ENCODE data around the gene STARD4. TPM values are rescaled to one million over a fixed set of nuclear protein-coding genes. Genes with fewer than 3 reads are reported as not detected.

Gene STARD4
- total RNA-seq, 4 donors from 2014 or later: 2.2 to 6.4 (median 3.2) TPM

DNA sequence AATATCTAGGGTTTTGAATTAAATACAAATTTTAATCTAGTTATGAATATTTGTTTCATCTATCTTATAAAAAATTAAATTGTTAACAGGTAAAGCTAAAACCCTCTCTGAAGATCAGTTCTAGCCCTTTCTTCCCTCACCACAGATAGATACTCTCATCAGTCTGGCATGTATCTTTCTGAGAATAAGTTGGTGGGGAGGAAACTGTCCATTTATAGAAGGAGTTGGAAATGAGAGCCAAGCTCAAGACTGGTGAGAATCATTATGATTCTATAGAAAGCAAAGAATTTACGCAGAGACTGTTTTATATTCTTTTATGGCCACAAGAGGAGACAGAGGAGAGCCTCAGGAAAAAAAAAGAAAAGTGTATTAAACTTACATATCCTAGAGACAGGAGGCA is 59.0 kb downstream of the STARD4 start:
- no peak for TF ChIP-seq POLR2AphosphoS5 (IDR thresholded peaks at IDR 0.05)
- TF ChIP-seq EP300 (IDR thresholded peaks at IDR 0.05): no peak
- TF ChIP-seq, protein P1, sequence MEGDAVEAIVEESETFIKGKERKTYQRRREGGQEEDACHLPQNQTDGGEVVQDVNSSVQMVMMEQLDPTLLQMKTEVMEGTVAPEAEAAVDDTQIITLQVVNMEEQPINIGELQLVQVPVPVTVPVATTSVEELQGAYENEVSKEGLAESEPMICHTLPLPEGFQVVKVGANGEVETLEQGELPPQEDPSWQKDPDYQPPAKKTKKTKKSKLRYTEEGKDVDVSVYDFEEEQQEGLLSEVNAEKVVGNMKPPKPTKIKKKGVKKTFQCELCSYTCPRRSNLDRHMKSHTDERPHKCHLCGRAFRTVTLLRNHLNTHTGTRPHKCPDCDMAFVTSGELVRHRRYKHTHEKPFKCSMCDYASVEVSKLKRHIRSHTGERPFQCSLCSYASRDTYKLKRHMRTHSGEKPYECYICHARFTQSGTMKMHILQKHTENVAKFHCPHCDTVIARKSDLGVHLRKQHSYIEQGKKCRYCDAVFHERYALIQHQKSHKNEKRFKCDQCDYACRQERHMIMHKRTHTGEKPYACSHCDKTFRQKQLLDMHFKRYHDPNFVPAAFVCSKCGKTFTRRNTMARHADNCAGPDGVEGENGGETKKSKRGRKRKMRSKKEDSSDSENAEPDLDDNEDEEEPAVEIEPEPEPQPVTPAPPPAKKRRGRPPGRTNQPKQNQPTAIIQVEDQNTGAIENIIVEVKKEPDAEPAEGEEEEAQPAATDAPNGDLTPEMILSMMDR (IDR thresholded peaks at IDR 0.05): no peak
- TF ChIP-seq POLR2A (IDR thresholded peaks at IDR 0.05): no peak
- H3K27me3 ChIP-seq: no peaks in the 10 kb centered on the region
- H3K36me3 ChIP-seq: no peaks in the 10 kb centered on the region
- H3K9me3 ChIP-seq: no peaks in the 10 kb centered on the region
- H3K4me3 ChIP-seq: no peak overlapping the region
- 72% methylated on average over 1 of the region's 1 CpG for WGBS
- peaks cover 5% of the 10 kb centered on the region for H3K4me1 ChIP-seq
- DNase-seq (ENCODE audit: low spot score in 2 of 2): no peak
- no peak overlapping the region for H3K27ac ChIP-seq

DNA sequence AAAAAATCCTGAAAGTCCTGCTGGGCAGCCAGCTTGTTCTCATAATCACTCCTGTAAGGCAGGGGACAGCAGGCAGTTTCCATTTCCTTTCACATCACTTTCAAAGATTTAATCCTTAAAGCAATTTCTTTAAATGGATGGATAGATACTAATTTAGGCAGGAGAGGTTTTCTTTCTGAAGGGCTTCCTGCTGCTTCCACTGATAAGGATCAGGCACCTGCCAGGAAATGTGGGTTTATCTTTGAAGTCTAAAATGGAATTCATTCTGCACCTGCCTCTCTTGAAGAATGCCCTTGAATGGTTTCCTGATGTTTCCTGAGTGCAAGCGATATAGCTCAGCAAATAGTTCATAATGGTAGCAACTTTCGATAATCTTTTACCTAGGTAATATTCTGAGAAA is 64.5 kb downstream of the STARD4 start:
- 41% methylated on average over 2 of the region's 2 CpGs for WGBS

DNA sequence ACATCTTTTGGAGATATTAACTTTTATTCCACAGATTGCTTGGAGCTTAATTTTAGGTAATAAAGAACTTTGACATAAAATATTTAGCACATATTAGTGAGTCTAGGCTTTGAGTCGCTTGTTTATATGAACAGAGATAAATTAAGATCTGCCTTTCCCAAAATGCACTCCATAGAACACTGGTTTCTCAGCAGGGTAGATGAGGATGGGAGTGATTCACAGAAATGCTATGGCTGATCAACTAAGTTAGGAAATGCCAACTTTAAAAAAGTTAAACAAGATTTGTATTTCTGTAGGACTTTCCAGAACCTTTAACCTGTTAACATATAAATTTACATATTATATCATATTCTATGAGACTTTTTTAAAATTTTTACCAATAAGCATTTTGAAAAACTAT is 65.2 kb downstream of the STARD4 start:
- no peaks in the 10 kb centered on the region for H3K36me3 ChIP-seq
- no peak for DNase-seq (ENCODE audit: low spot score in 2 of 2)
- WGBS: 83% methylated on average over 1 of the region's 1 CpG
- H3K27me3 ChIP-seq: no peaks in the 10 kb centered on the region
- H3K4me1 ChIP-seq: no peaks in the 10 kb centered on the region
- H3K9me3 ChIP-seq: no peaks in the 10 kb centered on the region
- TF ChIP-seq, protein P1 (IDR thresholded peaks at IDR 0.05): no peak
- no peak overlapping the region for H3K4me3 ChIP-seq
- no peak overlapping the region for H3K27ac ChIP-seq

More for the DNA sequence above, 64.5 kb downstream of the STARD4 start:
- Histone ChIP-seq H3K9me3 (no peaks in the 10 kb centered on the region), H3K4me1 (no peaks in the 10 kb centered on the region), H3K4me3 (no peak overlapping the region), H3K27ac (no peak overlapping the region), H3K27me3 (no peaks in the 10 kb centered on the region), H3K36me3 (no peaks in the 10 kb centered on the region)
- TF ChIP-seq POLR2A (IDR thresholded peaks at IDR 0.05): no peak
- TF ChIP-seq EP300 (IDR thresholded peaks at IDR 0.05): no peak
- TF ChIP-seq, protein P1 (IDR thresholded peaks at IDR 0.05): no peak
- TF ChIP-seq POLR2AphosphoS5 (IDR thresholded peaks at IDR 0.05): no peak
- no peak for DNase-seq (ENCODE audit: low spot score in 2 of 2)

Other genes with a start within 250 kb of the STARD4 start
- 10 to 100 TPM in 1 of 4 donors, 1 to 10 TPM in 3; 7.0 to 10.1 (median 8.3) TPM for gene NREP, start 244.7 kb upstream of the STARD4 start, total RNA-seq